HEK293 (cell line): Measurements from ENCODE around the gene PTPN18.

Experiments used
- CTCF ChIA-PET: fragments of 350-600 bp; formaldehyde crosslinking; extraction: SDS; loops from one replicate; lab custom pipeline; 2021; ENCODE audit warnings: antibody characterized with exemption; lab: Yijun Ruan, JAX
- POLR2A ChIA-PET: fragments of 300-600 bp; formaldehyde crosslinking; extraction: SDS; loops from one replicate; lab custom pipeline; 2020; ENCODE audit warnings: antibody characterized with exemption, inconsistent platforms; lab: Yijun Ruan, JAX
- H3K27ac ChIP-seq: fragments of 200-500 bp; sonication (Bioruptor generic); 2 replicates; pipeline ENCODE4 v1.5.1; 2014; ENCODE audit warnings: low read depth, low read length, control low read depth, inconsistent platforms; ENCODE audit errors: extremely low read depth
- H3K36me3 ChIP-seq, 2 experiments: fragments of 200-500 bp in 1 of 2; sonication (Bioruptor generic) in 1 of 2; 1 replicate in 1 of 2; 2 replicates in 1 of 2; pipeline ENCODE4 v1.5.1; 2014 to 2017; ENCODE audit warnings: inconsistent platforms in 2 of 2, low read length in 2 of 2; ENCODE audit not compliant: control insufficient read depth in 2 of 2, insufficient read depth in 1 of 2
- H3K4me1 ChIP-seq: fragments of 200-500 bp; sonication (Bioruptor generic); 2 replicates; pipeline ENCODE4 v1.5.1; 2014; ENCODE audit warnings: mild to moderate bottlenecking, low read length, inconsistent platforms; ENCODE audit not compliant: control insufficient read depth, insufficient read depth
- H3K4me3 ChIP-seq: 2 replicates; pipeline ENCODE4 v1.5.1; 2011; ENCODE audit warnings: low read depth, mild to moderate bottlenecking, control low read depth, low read length, moderate library complexity
- H3K9me3 ChIP-seq: fragments of 200-500 bp; sonication (Bioruptor generic); 2 replicates; pipeline ENCODE4 v1.5.1; 2014; ENCODE audit warnings: low read depth, low read length, inconsistent platforms; ENCODE audit not compliant: control insufficient read depth, insufficient read depth
- BCL11B ChIP-seq: fragments of 450-650 bp; formaldehyde crosslinking; IDR thresholded peaks from 2 replicates; pipeline ENCODE4 v1.5.1; 2016; ENCODE audit warnings: low read depth, missing biosample characterization, missing genetic modification characterization
- EGR2 ChIP-seq: fragments of 450-650 bp; formaldehyde crosslinking; IDR thresholded peaks from 2 replicates; pipeline ENCODE4 v1.5.1; 2016; ENCODE audit warnings: low read depth, missing biosample characterization, missing genetic modification characterization
- OSR2 ChIP-seq: fragments of 450-650 bp; formaldehyde crosslinking; IDR thresholded peaks from 2 replicates; pipeline ENCODE4 v1.5.1; 2016; ENCODE audit warnings: missing biosample characterization, missing genetic modification characterization
- SALL2 ChIP-seq: fragments of 450-650 bp; formaldehyde crosslinking; IDR thresholded peaks from 2 replicates; pipeline ENCODE4 v1.5.0; 2017; ENCODE audit warnings: missing biosample characterization, mild to moderate bottlenecking, missing genetic modification characterization, borderline replicate concordance
- SCRT1 ChIP-seq: fragments of 450-650 bp; formaldehyde crosslinking; IDR thresholded peaks from 2 replicates; pipeline ENCODE4 v1.5.1; 2016; ENCODE audit warnings: missing biosample characterization, missing genetic modification characterization, borderline replicate concordance
- SETDB1 ChIP-seq: IDR thresholded peaks from one replicate; pipeline ENCODE4 v1.6.1; 2017; ENCODE audit warnings: mild to moderate bottlenecking, low read length, moderate library complexity, mixed read lengths; ENCODE audit not compliant: insufficient read length
- ZBTB21 ChIP-seq: fragments of 450-650 bp; formaldehyde crosslinking; IDR thresholded peaks from 2 replicates; pipeline ENCODE4 v1.5.1; 2017; ENCODE audit warnings: missing biosample characterization, missing genetic modification characterization
- ZNF10 ChIP-seq: fragments of 450-650 bp; formaldehyde crosslinking; IDR thresholded peaks from 2 replicates; pipeline ENCODE4 v1.5.1; 2017; ENCODE audit warnings: missing biosample characterization, missing genetic modification characterization
- ZNF157 ChIP-seq: fragments of 450-650 bp; formaldehyde crosslinking; IDR thresholded peaks from 2 replicates; pipeline ENCODE4 v1.5.1; 2016; ENCODE audit warnings: missing biosample characterization, missing genetic modification characterization
- ZNF274 ChIP-seq, 2 experiments: fragments of 200-500 bp in 1 of 2; fragments of 450-650 bp in 1 of 2; sonication (Bioruptor generic) in 1 of 2; formaldehyde crosslinking in 1 of 2; IDR thresholded peaks; 2 replicates each; pipeline versions ENCODE4 v1.5.1 to v1.6.1; 2014 to 2016; ENCODE audit warnings: borderline replicate concordance in 1 of 2, inconsistent platforms in 1 of 2, low read length in 1 of 2, missing biosample characterization in 1 of 2, missing genetic modification characterization in 1 of 2
- ZNF585B ChIP-seq: fragments of 450-650 bp; formaldehyde crosslinking; IDR thresholded peaks from 2 replicates; pipeline ENCODE4 v1.5.1; 2016; ENCODE audit warnings: missing biosample characterization, missing genetic modification characterization
- ZNF623 ChIP-seq: fragments of 450-650 bp; formaldehyde crosslinking; IDR thresholded peaks from 2 replicates; pipeline ENCODE4 v1.5.1; 2016; ENCODE audit warnings: missing biosample characterization, missing genetic modification characterization
- TF ChIP-seq, protein P1 (sequence below): fragments of 450-650 bp; formaldehyde crosslinking; IDR thresholded peaks from 2 replicates; pipeline ENCODE4 v1.5.1; 2016; ENCODE audit warnings: missing biosample characterization, missing genetic modification characterization
- TF ChIP-seq, protein P2 (sequence below): fragments of 450-650 bp; formaldehyde crosslinking; IDR thresholded peaks from 2 replicates; pipeline ENCODE4 v1.5.1; 2016; ENCODE audit warnings: missing biosample characterization, missing genetic modification characterization, low read depth
- TF ChIP-seq, protein P3 (sequence below): fragments of 450-650 bp; formaldehyde crosslinking; IDR thresholded peaks from 2 replicates; pipeline ENCODE4 v1.5.1; 2017; ENCODE audit warnings: missing biosample characterization, missing genetic modification characterization
- TF ChIP-seq, protein P4 (sequence below): fragments of 450-650 bp; formaldehyde crosslinking; IDR thresholded peaks from 2 replicates; pipeline ENCODE4 v1.5.1; 2016; ENCODE audit warnings: missing biosample characterization, missing genetic modification characterization

PTPN18 gene

DNA sequence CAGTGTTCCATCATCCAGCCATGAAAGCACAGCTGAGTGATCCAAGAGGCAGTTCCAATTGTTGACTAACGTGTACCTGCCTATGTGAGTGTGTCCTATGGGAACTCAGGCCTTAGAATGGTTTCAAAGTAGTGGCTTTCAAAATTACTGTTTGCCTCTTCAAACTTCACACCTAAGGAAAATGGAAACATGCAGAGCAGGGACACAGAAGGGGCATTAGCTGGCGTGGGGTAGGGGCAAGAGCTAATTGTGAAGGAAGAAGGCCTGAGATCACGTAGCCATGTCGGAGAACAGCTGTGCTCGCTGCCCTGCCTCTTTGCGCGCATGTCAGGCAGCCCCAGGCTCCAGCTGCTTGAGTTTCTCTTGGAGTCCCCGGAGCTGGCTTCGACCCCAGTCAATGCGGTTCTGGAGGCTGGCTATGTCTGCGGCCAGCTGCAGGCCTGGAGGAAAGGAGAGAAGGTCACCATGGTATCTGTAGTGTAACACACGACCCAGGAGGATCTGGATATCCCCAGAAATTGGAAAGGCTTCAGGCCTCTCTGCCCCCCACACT lies 17.0 kb upstream of the PTPN18 start:
- Histone ChIP-seq H3K36me3 (peaks cover 0 to 25% of the 10 kb centered on the region in 2 experiments; a peak in 2 of 3 replicates), H3K4me3 (no peak overlapping the region)

DNA sequence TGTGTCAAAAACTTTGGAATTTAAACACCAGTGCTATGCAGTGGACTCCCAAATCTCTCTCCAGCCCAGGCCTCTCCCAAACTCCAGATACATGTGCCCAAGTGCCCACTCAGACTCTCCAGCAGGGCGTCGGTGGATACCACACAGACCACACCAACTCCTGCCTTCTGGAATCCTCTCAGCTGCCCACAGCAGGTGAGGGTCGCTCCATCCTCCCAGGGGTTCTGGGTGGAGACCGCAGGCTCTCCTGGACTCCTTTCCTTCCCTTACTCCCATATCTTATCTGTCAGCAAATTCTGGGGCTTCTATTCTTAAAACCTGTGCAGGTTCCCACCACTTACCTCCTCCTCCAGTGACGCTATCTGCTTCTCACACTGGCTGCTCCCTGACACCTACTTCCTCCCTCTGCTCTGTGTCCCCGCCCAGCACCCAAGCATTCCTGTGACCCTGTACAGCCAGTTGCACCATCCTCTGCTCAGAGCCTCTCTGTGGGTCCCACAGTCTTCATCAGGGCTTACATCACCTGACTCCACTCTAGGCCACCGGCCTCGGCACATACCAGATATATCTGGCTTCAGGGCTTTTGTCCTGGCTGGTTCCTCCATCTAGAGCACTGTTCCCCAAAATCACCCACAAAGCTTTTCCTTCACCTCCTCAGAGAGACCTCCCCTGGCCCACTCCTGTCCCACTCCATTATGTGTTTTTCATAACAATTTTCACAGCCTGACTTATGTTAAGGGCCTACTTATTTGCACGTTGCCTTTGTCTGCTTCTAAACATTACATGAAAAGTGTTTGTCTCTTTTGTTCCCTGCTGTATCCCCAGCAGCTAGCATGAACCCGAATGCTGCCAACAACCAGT lies 15.7 kb upstream of the PTPN18 start:
- H3K4me3 ChIP-seq = no peak overlapping the region
- CTCF ChIA-PET = no interaction called here
- POLR2A ChIA-PET = no interaction called here

More for the DNA sequence above, 17.0 kb upstream of the PTPN18 start:
- POLR2A ChIA-PET = no interaction called here
- TF ChIP-seq ZBTB21 (tag by site-specific recombination) (no peak), OSR2 (tag by site-specific recombination) (no peak), SCRT1 (tag by site-specific recombination) (no peak), ZNF585B (tag by site-specific recombination) (no peak), BCL11B (tag by site-specific recombination) (no peak), ZNF623 (no peak), ZNF274 (IDR thresholded peaks at IDR 0.05; ENCODE audit: low read length) (no peak), ZNF274 (tag by site-specific recombination; IDR thresholded peaks at IDR 0.05; ENCODE audit: borderline replicate concordance) (no peak), SALL2 (tag by site-specific recombination) (no peak), ZNF157 (no peak)
- TF ChIP-seq, protein P1, sequence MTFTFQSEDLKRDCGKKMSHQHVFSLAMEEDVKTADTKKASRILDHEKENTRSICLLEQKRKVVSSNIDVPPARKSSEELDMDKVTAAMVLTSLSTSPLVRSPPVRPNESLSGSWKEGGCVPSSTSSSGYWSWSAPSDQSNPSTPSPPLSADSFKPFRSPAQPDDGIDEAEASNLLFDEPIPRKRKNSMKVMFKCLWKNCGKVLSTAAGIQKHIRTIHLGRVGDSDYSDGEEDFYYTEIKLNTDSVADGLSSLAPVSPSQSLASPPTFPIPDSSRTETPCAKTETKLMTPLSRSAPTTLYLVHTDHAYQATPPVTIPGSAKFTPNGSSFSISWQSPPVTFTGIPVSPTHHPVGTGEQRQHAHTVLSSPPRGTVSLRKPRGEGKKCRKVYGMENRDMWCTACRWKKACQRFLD = no peak
- TF ChIP-seq, protein P2, sequence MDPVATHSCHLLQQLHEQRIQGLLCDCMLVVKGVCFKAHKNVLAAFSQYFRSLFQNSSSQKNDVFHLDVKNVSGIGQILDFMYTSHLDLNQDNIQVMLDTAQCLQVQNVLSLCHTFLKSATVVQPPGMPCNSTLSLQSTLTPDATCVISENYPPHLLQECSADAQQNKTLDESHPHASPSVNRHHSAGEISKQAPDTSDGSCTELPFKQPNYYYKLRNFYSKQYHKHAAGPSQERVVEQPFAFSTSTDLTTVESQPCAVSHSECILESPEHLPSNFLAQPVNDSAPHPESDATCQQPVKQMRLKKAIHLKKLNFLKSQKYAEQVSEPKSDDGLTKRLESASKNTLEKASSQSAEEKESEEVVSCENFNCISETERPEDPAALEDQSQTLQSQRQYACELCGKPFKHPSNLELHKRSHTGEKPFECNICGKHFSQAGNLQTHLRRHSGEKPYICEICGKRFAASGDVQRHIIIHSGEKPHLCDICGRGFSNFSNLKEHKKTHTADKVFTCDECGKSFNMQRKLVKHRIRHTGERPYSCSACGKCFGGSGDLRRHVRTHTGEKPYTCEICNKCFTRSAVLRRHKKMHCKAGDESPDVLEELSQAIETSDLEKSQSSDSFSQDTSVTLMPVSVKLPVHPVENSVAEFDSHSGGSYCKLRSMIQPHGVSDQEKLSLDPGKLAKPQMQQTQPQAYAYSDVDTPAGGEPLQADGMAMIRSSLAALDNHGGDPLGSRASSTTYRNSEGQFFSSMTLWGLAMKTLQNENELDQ = no peak
- TF ChIP-seq, protein P3, sequence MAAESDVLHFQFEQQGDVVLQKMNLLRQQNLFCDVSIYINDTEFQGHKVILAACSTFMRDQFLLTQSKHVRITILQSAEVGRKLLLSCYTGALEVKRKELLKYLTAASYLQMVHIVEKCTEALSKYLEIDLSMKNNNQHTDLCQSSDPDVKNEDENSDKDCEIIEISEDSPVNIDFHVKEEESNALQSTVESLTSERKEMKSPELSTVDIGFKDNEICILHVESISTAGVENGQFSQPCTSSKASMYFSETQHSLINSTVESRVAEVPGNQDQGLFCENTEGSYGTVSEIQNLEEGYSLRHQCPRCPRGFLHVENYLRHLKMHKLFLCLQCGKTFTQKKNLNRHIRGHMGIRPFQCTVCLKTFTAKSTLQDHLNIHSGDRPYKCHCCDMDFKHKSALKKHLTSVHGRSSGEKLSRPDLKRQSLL (tag by site-specific recombination) = no peak
- TF ChIP-seq, protein P4, sequence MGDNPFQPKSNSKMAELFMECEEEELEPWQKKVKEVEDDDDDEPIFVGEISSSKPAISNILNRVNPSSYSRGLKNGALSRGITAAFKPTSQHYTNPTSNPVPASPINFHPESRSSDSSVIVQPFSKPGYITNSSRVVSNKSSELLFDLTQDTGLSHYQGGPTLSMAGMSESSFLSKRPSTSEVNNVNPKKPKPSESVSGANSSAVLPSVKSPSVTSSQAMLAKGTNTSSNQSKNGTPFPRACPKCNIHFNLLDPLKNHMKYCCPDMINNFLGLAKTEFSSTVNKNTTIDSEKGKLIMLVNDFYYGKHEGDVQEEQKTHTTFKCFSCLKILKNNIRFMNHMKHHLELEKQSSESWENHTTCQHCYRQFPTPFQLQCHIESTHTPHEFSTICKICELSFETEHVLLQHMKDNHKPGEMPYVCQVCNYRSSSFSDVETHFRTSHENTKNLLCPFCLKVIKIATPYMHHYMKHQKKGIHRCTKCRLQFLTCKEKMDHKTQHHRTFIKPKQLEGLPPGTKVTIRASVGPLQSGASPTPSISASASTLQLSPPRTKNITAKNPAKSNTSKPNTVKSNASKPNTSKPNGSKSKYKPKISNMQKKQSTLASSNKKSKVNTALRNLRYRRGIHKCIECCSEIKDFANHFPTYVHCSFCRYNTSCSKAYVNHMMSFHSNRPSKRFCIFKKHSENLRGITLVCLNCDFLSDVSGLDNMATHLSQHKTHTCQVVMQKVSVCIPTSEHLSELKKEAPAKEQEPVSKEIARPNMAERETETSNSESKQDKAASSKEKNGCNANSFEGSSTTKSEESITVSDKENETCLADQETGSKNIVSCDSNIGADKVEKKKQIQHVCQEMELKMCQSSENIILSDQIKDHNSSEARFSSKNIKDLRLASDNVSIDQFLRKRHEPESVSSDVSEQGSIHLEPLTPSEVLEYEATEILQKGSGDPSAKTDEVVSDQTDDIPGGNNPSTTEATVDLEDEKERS (tag by site-specific recombination) = no peak
- TF ChIP-seq, all 188 proteins: peak for 0
- H3K9me3 ChIP-seq = no peaks in the 10 kb centered on the region
- CTCF ChIA-PET = no interaction called here
- no peak overlapping the region for H3K27ac ChIP-seq
- H3K4me1 ChIP-seq = no peaks in the 10 kb centered on the region

More for the DNA sequence above, 15.7 kb upstream of the PTPN18 start:
- TF ChIP-seq BCL11B (tag by site-specific recombination) (no peak), ZNF10 (tag by site-specific recombination) (no peak), EGR2 (tag by site-specific recombination) (0 out of 2 replicates have a peak, but pooled peaks have one; percentile 11), SETDB1 (no peak)
- Histone ChIP-seq H3K36me3 (peaks cover 0 to 35% of the 10 kb centered on the region in 2 experiments; a peak in 2 of 3 replicates), H3K9me3 (no peaks in the 10 kb centered on the region), H3K27ac (no peak overlapping the region), H3K4me1 (no peaks in the 10 kb centered on the region)
